Activated CD8-positive, alpha-beta T cell treated with anti-CD3 and anti-CD28 coated beads, Interleukin-2, amount 10 ng/mL, durations not matched to agents 7 days and 5 days (primary cell): ENCODE measurements around the gene OLAH. TPM values are rescaled to one million over a fixed set of nuclear protein-coding genes. Genes with fewer than 3 reads are reported as not detected.
"Not testable (repeated sequence)": the region's sequence is repeated elsewhere in the genome, so short reads cannot be mapped to it uniquely, and the experiment has no call there.

Source experiments
- ATAC-seq: fragments of 150-1000 bp; cut with Tn5 transposase; one replicate; pipeline ENCODE4 v1.10.0; 2021; ENCODE audit warnings: moderate library complexity
- CTCF ChIA-PET: fragments of 350-600 bp; sonication (Branson Sonifier 250); formaldehyde crosslinking; loops from one replicate; lab custom pipeline; 2021; ENCODE audit warnings: antibody characterized with exemption; lab: Charles Lee
- POLR2A ChIA-PET: fragments of 350-600 bp; sonication (Branson Sonifier 250); formaldehyde crosslinking; loops from one replicate; lab custom pipeline; 2021; ENCODE audit warnings: antibody characterized with exemption; lab: Charles Lee
- DNase-seq: peaks from one replicate; pipeline ENCODE4 v3.0.0-alpha.2; 2020
- H3K27ac Mint-ChIP-seq: one replicate; pipeline ENCODE4 v1.8.0; 2021; ENCODE audit warnings: mild to moderate bottlenecking, mixed read lengths
- H3K27me3 Mint-ChIP-seq: one replicate; pipeline ENCODE4 v1.8.0; 2021; ENCODE audit warnings: low read depth, mixed read lengths
- H3K36me3 Mint-ChIP-seq: one replicate; pipeline ENCODE4 v1.8.0; 2021; ENCODE audit warnings: low read depth, mixed read lengths
- H3K4me1 Mint-ChIP-seq: one replicate; pipeline ENCODE4 v1.8.0; 2021; ENCODE audit warnings: low read depth, mixed read lengths
- H3K4me3 Mint-ChIP-seq: one replicate; pipeline ENCODE4 v1.8.0; 2021; ENCODE audit warnings: mild to moderate bottlenecking, mixed read lengths
- H3K9me3 Mint-ChIP-seq: one replicate; pipeline ENCODE4 v1.8.0; 2022; ENCODE audit warnings: mixed read lengths; ENCODE audit not compliant: insufficient read depth
- total RNA-seq, 2 experiments: library from RNA; stranded (reverse); gene quantifications; one replicate each; pipeline ENCODE4 v1.2.3, GENCODE V29; 2021

The OLAH gene
- total RNA-seq: under 1 TPM; 0.18 to 0.37 TPM

- H3K4me3 Mint-ChIP-seq: no peak within 1 kb of the TSS
- POLR2A ChIA-PET: no interaction called here
Measured at GRCh38 chr10:15043674-15044073, at the start of gene OLAH. Gene OLAH, plus strand, starts transcription at chr10:15043943. Its CDS starts 3,346 bp downstream, at chr10:15047289.

DNA sequence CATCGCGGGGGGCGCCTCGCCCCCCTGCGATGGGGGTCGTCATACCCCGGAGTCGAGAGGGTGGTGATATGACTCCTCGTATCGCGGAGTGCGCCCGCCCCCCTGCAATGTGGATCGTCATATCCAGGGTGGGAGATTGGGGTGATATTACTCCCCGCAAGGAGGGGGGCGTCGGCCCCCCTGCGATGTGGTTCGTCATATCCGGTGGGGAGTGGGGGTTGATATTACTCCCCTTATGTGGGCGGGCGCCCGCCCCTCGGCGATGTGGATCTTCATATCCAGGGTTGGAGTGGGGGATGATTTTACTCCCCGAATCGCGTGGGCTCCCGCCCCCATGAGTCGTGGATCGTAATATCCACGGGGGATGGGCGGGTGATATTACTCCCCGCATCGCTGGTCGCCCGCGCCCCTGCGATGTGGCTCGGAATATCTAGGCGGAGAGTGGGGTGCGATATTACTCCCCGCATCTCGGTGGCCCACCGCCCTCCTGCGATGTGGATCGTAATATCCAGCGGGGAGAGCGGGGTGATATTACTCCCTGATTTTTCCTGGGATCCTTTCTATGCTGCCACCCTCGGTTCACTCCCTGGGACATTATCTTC is 47.7 kb upstream of the OLAH start:
- no peak for DNase-seq
- H3K4me3 Mint-ChIP-seq: no peak overlapping the region

More at GRCh38 chr10:15043674-15044073, at the start of gene OLAH:
- Mint-ChIP-seq H3K4me1 (peaks cover 26% of the 10 kb centered on the region), H3K36me3 (peaks cover 2% of the 10 kb centered on the region), H3K27me3 (no peaks in the 10 kb centered on the region), H3K27ac (peak within 1 kb of the TSS; percentile 46), H3K9me3 (no peaks in the 10 kb centered on the region)
- DNase-seq: no peak
- ATAC-seq: no peak
- CTCF ChIA-PET: interaction anchor here (1.1 kb wide), 1 partner anchor 72 kb away, joined by 3 read pairs; no protein-coding TSS in a partner anchor

DNA sequence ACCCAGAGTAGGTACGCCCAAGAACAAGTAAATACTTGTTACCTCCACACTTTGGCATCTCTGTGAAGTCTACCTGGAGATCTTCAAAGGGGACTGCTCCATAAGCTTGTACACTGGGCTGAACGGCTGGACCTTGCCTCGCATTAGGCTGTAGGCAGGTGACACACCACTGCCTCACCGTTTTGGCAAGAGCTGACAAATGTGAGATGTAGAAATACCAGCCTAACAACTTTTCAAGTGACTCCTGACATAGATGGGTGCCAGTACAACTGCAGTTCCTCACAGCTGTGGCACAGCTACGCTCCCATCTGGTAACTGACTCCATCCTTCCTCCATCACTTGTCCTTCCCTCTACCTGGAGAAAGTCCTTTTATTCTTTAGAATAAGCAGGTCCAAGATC is 30.2 kb upstream of the OLAH start:
- CTCF ChIA-PET, ATAC-seq, H3K9me3 Mint-ChIP-seq, H3K27ac Mint-ChIP-seq, DNase-seq, H3K4me3 Mint-ChIP-seq, POLR2A ChIA-PET, H3K4me1 Mint-ChIP-seq, H3K27me3 Mint-ChIP-seq, H3K36me3 Mint-ChIP-seq: not testable (repeated sequence)

More for the DNA sequence above, 47.7 kb upstream of the OLAH start:
- no peak for ATAC-seq
- ChIA-PET POLR2A (no interaction called here), CTCF (no interaction called here)
- Mint-ChIP-seq H3K9me3 (no peaks in the 10 kb centered on the region), H3K4me1 (no peaks in the 10 kb centered on the region), H3K36me3 (no peaks in the 10 kb centered on the region), H3K27me3 (no peaks in the 10 kb centered on the region), H3K27ac (no peak overlapping the region)

- no peaks in the 10 kb centered on the region for H3K4me1 Mint-ChIP-seq
- POLR2A ChIA-PET: no interaction called here
- ATAC-seq (no peak), DNase-seq (no peak)
- no peaks in the 10 kb centered on the region for H3K36me3 Mint-ChIP-seq
- CTCF ChIA-PET: no interaction called here
- H3K27me3 Mint-ChIP-seq: no peaks in the 10 kb centered on the region
- no peaks in the 10 kb centered on the region for H3K9me3 Mint-ChIP-seq
- H3K27ac Mint-ChIP-seq: no peak overlapping the region
- H3K4me3 Mint-ChIP-seq: no peak overlapping the region
Measured at GRCh38 chr10:15015451-15015850, 28.3 kb upstream of the OLAH start.

DNA sequence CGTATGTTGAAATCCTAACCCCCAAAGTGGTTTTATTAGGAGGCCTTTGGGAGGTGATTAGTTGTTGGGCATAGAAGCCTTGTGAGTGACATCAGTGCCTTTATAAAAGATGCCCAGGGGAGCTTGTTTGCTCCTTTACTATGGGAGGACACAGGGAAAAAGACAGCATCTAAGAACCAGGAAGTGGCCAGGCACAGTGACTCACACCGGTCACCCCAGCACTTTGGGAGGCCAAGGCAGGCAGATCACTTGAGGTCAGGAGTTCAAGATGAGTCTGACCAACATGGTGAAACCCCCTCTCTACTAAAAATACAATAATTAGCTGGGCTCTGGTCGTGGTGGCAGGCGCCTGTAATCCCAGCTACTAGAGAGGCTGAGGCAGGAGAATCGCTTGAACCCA is 22.8 kb upstream of the OLAH start:
- ATAC-seq, DNase-seq: not testable (repeated sequence)

DNA sequence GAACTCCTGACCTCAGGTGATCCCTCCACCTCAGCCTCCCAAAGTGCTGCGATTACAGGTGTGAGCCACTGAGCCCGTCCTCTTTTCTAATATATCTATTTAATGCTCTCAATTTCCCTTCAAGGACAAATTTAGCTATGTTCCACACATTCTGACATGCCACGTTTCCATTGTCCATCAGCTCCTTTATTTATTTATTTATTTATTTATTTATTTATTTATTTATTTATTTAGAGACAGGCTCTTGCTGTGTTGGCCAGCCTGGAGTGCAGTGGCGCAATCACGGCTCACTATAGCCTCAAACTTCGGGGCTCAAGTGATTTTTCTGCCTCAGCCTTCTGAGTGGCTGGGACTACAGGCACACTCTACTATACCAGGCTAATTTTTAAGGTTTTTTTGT is 20.7 kb upstream of the OLAH start:
- H3K27me3 Mint-ChIP-seq, H3K27ac Mint-ChIP-seq, DNase-seq, H3K4me3 Mint-ChIP-seq, ATAC-seq, POLR2A ChIA-PET, H3K9me3 Mint-ChIP-seq, H3K4me1 Mint-ChIP-seq, CTCF ChIA-PET, H3K36me3 Mint-ChIP-seq: not testable (repeated sequence)

More for the DNA sequence above, 22.8 kb upstream of the OLAH start:
- H3K27ac Mint-ChIP-seq, CTCF ChIA-PET, H3K9me3 Mint-ChIP-seq, POLR2A ChIA-PET, H3K4me3 Mint-ChIP-seq, H3K36me3 Mint-ChIP-seq, H3K27me3 Mint-ChIP-seq, H3K4me1 Mint-ChIP-seq: not testable (repeated sequence)

DNA sequence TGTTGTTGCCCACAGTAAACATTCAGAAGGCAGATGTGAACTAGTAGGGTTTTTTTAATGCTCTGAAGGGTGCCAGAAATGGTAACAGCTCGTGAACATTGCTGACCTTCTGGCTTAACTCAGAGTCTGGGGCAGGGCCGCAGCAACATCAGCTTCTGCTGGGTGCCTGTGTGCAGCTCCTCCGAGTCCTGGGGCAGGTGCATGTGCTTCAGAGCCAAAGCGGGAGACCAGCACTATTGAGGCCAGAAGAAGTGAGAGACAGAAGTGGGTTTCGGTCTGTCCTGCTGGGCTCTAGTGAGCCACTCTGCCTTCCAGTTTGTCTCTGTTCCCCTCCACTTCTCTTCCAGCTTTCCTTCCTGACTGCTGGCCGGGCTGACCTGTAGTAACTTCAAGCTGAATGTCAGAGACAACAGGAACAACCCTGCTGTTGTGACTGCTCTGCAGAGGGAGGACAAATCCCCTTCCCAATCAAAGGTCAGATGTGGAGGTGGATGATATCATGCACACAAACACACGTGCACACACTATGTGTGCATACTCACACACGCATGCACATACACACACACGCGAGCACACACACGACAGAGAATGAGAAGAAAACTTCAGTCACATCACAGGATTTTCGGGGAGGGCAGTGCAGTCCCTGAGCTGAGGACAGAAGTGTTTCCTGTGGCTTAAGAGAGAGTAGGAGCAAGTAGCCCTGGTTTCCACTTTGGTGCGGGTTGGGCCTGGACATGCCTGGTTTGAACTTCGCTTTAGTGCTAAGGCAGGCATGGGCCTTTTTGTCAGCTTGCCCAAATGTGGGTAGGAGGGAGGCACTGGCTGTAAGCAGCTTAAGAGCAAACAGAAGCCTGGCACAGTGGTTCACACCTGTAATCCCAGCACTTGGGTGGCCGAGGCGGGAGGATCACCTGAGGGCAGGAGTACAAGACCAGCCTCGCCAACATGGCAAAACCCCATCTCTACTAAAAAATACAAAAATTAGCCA is 19.4 kb upstream of the OLAH start:
- H3K27ac Mint-ChIP-seq: peak overlapping the region; percentile 0
- ATAC-seq, H3K27me3 Mint-ChIP-seq, CTCF ChIA-PET, DNase-seq, H3K36me3 Mint-ChIP-seq, H3K9me3 Mint-ChIP-seq, H3K4me1 Mint-ChIP-seq, H3K4me3 Mint-ChIP-seq: not testable (repeated sequence)
- POLR2A ChIA-PET: interaction anchor here (0.7 kb wide), 1 partner anchor 79 kb away, joined by 3 read pairs; no protein-coding TSS in a partner anchor

- H3K4me1 Mint-ChIP-seq, H3K27me3 Mint-ChIP-seq, H3K36me3 Mint-ChIP-seq, H3K9me3 Mint-ChIP-seq, ATAC-seq, CTCF ChIA-PET, H3K27ac Mint-ChIP-seq, DNase-seq, H3K4me3 Mint-ChIP-seq: not testable (repeated sequence)
- POLR2A ChIA-PET: interaction anchor here (0.7 kb wide), 1 partner anchor 78 kb away, joined by 3 read pairs; no protein-coding TSS in a partner anchor
Measured at GRCh38 chr10:15025040-15025439, 18.7 kb upstream of the OLAH start.

- ChIA-PET POLR2A (no interaction called here), CTCF (interaction anchor here (0.6 kb wide), 1 partner anchor 12 kb away, joined by 3 read pairs; no protein-coding TSS in a partner anchor)
- H3K4me3 Mint-ChIP-seq: no peak overlapping the region
- DNase-seq (no peak), ATAC-seq (no peak)
- H3K4me1 Mint-ChIP-seq: peaks cover 8% of the 10 kb centered on the region
- H3K36me3 Mint-ChIP-seq: no peaks in the 10 kb centered on the region
- no peaks in the 10 kb centered on the region for H3K9me3 Mint-ChIP-seq
- H3K27ac Mint-ChIP-seq: no peak overlapping the region
- H3K27me3 Mint-ChIP-seq: no peaks in the 10 kb centered on the region
Measured at GRCh38 chr10:15027741-15028140, 16.0 kb upstream of the OLAH start.

GRCh38 chr10:15035385-15036301 is 8.1 kb upstream of the OLAH start:
- CTCF ChIA-PET: no interaction called here
- Mint-ChIP-seq H3K4me3 (no peak overlapping the region), H3K36me3 (no peaks in the 10 kb centered on the region), H3K4me1 (peaks cover 4% of the 10 kb centered on the region), H3K9me3 (no peaks in the 10 kb centered on the region), H3K27ac (no peak overlapping the region), H3K27me3 (no peaks in the 10 kb centered on the region)
- no peak for DNase-seq
- no peak for ATAC-seq
- POLR2A ChIA-PET: no interaction called here

DNA sequence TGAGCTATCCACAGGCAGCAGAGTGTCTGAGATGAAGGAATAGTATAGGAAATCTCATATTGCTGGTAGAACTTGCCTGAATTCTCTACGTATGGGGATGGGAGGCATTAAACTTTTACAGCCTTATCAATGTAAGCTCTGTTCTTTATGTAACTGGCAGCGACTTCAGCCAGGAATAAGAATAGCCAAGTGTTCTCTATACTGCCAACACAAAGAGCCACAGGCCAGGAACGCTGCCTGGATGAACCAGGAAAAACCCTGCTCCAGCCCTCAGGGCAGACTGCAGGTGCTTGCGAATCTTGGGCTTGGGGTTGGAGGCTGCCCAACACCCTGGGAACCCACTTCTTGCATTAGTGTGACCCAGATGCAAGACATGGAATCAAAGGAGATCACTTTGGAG is 6.1 kb upstream of the OLAH start:
- no peak overlapping the region for H3K4me3 Mint-ChIP-seq
- POLR2A ChIA-PET: no interaction called here
- ATAC-seq: no peak
- no peaks in the 10 kb centered on the region for H3K9me3 Mint-ChIP-seq
- CTCF ChIA-PET: no interaction called here
- H3K27me3 Mint-ChIP-seq: no peaks in the 10 kb centered on the region
- H3K36me3 Mint-ChIP-seq: no peaks in the 10 kb centered on the region
- DNase-seq: no peak
- H3K27ac Mint-ChIP-seq: no peak overlapping the region
- peaks cover 7% of the 10 kb centered on the region for H3K4me1 Mint-ChIP-seq
